Upper lobe of left lung (tissue), 4 donors: Measurements from ENCODE around the gene NPHS1.

Experiments used
- EP300 ChIP-seq, 4 donors: sonication (generic); formaldehyde crosslinking; IDR thresholded peaks; one replicate each; pipeline ENCODE4 v1.5.1; 2017; ENCODE audit warnings: antibody characterized with exemption in 4 of 4, control low read depth in 2 of 4
- POLR2A ChIP-seq, 4 donors: fragments of 450-650 bp; IDR thresholded peaks; one replicate each; pipeline ENCODE4 v1.5.1; 2016 to 2017; ENCODE audit warnings: antibody characterized with exemption in 4 of 4, mild to moderate bottlenecking in 2 of 4
- POLR2AphosphoS5 ChIP-seq, 2 donors: sonication (generic); formaldehyde crosslinking; IDR thresholded peaks; one replicate each; pipeline ENCODE4 v1.5.1; 2017; ENCODE audit warnings: antibody characterized with exemption in 2 of 2
- TF ChIP-seq, protein P1 (sequence below), 6 experiments: fragments of 450-650 bp in 4 of 6; fragments of 200-600 bp in 2 of 6; sonication (generic) in 2 of 6; IDR thresholded peaks; one replicate each; pipeline ENCODE4 v1.5.1; 2016 to 2019; ENCODE audit warnings: antibody characterized with exemption in 6 of 6

DNA sequence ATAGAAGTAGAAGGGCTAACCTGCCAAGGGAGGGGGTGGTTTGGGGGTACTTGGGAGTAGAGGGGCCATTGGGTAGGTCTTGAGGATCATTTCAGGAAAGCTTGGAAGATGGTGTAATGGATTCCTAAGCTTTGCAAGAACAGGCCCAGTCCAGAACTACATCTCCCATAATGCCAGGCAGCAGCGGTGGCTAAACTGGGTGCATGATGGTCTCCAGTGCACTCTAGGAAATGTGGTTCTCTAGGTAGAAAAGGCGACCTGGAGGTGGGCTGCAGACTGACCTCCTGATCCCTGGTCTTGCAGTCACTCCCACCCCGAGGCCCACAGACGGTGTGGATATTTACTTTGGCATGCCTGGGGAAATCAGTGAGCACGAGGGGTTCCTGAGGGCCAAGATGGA lies 19.9 kb upstream of the NPHS1 start:
- TF ChIP-seq, protein P1, sequence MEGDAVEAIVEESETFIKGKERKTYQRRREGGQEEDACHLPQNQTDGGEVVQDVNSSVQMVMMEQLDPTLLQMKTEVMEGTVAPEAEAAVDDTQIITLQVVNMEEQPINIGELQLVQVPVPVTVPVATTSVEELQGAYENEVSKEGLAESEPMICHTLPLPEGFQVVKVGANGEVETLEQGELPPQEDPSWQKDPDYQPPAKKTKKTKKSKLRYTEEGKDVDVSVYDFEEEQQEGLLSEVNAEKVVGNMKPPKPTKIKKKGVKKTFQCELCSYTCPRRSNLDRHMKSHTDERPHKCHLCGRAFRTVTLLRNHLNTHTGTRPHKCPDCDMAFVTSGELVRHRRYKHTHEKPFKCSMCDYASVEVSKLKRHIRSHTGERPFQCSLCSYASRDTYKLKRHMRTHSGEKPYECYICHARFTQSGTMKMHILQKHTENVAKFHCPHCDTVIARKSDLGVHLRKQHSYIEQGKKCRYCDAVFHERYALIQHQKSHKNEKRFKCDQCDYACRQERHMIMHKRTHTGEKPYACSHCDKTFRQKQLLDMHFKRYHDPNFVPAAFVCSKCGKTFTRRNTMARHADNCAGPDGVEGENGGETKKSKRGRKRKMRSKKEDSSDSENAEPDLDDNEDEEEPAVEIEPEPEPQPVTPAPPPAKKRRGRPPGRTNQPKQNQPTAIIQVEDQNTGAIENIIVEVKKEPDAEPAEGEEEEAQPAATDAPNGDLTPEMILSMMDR (IDR thresholded peaks at IDR 0.05): no peak
- no peak for TF ChIP-seq POLR2A (IDR thresholded peaks at IDR 0.05)
- no peak for TF ChIP-seq EP300 (IDR thresholded peaks at IDR 0.05)
- no peak for TF ChIP-seq POLR2AphosphoS5 (IDR thresholded peaks at IDR 0.05)
